Heart left ventricle (tissue), 16 donors: ENCODE measurements around the gene PARVG. TPM values are rescaled to one million over a fixed set of nuclear protein-coding genes. Genes with fewer than 3 reads are reported as not detected.
A peak's percentile ranks its signal among the peaks of the same experiment; 100 is the strongest.

ENCODE experiments used
- ATAC-seq, 4 donors: fragments of 200-7000 bp; cut with Tn5 transposase; one replicate each; pipeline ENCODE4 v1.9.1; 2020 to 2022; ENCODE audit warnings: moderate library complexity in 4 of 4, mild to moderate bottlenecking in 3 of 4, moderate number of reproducible peaks in 1 of 4
- DNase-seq, 5 donors: peaks; one replicate each; pipeline ENCODE4 v3.0.0-alpha.2; 2020
- H3K27ac ChIP-seq, 12 donors: fragments of 200-600 bp; sonication (generic) in 4 of 12; one replicate each; pipeline versions ENCODE4 v1.5.0 to v1.8.0; 2016 to 2022; ENCODE audit warnings: mild to moderate bottlenecking in 2 of 12
- H3K27me3 ChIP-seq, 9 donors: fragments of 200-600 bp; sonication (generic) in 2 of 9; one replicate each; pipeline versions ENCODE4 v1.5.1 to v1.8.0; 2016 to 2022; ENCODE audit warnings: mild to moderate bottlenecking in 3 of 9
- H3K36me3 ChIP-seq, 9 donors: fragments of 200-600 bp; sonication (generic) in 2 of 9; one replicate each; pipeline versions ENCODE4 v1.5.0 to v1.8.0; 2018 to 2022; ENCODE audit warnings: mild to moderate bottlenecking in 2 of 9
- H3K4me1 ChIP-seq, 12 donors: fragments of 200-600 bp; sonication (generic) in 4 of 12; one replicate each; pipeline versions ENCODE4 v1.5.0 to v1.8.0; 2016 to 2022; ENCODE audit warnings: mild to moderate bottlenecking in 3 of 12
- H3K4me3 ChIP-seq, 12 donors: fragments of 200-600 bp; sonication (generic) in 4 of 12; one replicate each; pipeline versions ENCODE4 v1.5.0 to v1.8.0; 2017 to 2022; ENCODE audit warnings: mild to moderate bottlenecking in 9 of 12, moderate library complexity in 4 of 12
- H3K9me3 ChIP-seq, 12 donors: fragments of 200-600 bp; sonication (generic) in 4 of 12; one replicate each; pipeline versions ENCODE4 v1.5.0 to v1.8.0; 2016 to 2022; ENCODE audit warnings: mild to moderate bottlenecking in 1 of 12
- POLR2A ChIP-seq, 2 donors: fragments of 450-650 bp; IDR thresholded peaks; one replicate each; pipeline ENCODE4 v1.6.1; 2017; ENCODE audit warnings: antibody characterized with exemption in 2 of 2, mild to moderate bottlenecking in 2 of 2, moderate library complexity in 2 of 2
- WGBS, 4 donors: extraction: QIAGEN DNeasy Blood & Tissue Kit in 2 of 4; methylation state at CpG; one replicate each; pipeline versions ENCODE4 v1.1.5 to v1.1.7; 2013 to 2018; 5-methylcytosine and 5-hydroxymethylcytosine counted together
- intact Hi-C, 10 donors: fragments of 100-400 bp; cut with DNase I; formaldehyde crosslinking; loops; one replicate each; pipeline versions ENCODE4 v1.11.1 to v1.14.2; 2022
- polyA plus RNA-seq, 2 donors: library from polyadenylated mRNA; stranded (reverse); fragments of 200-250 nt; gene quantifications; one replicate each; pipeline ENCODE4 v1.2.3, GENCODE V29; 2013
- total RNA-seq, 9 donors: library from RNA; depleted of rRNA in 2 of 9; stranded (reverse); fragments of >200 nt in 2 of 9; fragmentation: NEBNext Ultra II Directional in 3 of 9; extraction: Animal tissue kit (Norgen Biotek cat#: 25700) in 3 of 9; gene quantifications; one replicate each; pipeline versions ENCODE4 v1.1.0 to v1.2.4, GENCODE V29; 2016 to 2023
- TF ChIP-seq, protein P1 (sequence below), 12 donors: fragments of 200-600 bp; sonication (generic) in 4 of 12; IDR thresholded peaks; one replicate each; pipeline versions ENCODE4 v1.5.0 to v1.8.0; 2018 to 2022; ENCODE audit warnings: antibody characterized with exemption in 12 of 12, mild to moderate bottlenecking in 5 of 12
- donor health status: ischemic (EF 13 %, LVEDD 7.1; RV severe dilation, severe dysfunction).
- donor health status: healthy with polysubstance abuse.
- donor health status: DM: no; HTN: yes; CAD: no.
- donor health status: DM: no; HTN: no; CAD: no.
- donor health status: ischemic (EF 25% LVEDD 6.9; RV normal size, moderate dysfunction).
- donor health status: ischemic (EF 25% LVEDD 5.7; RV mildly dilated, moderate dysfunction).
- donor health status: healthy.
- donor health status: DM: yes; HTN: yes; CAD: no.
- donor health status: ischemic (EF 35%, LVEDD 5.7; RV mildly dilated, moderate dysfunction).
- donor health status: nonischemic (EF 11% LVEDD 7.7; RV severe dilation, severe dysfunction).
- donor health status: DM: yes; HTN: yes; CAD: no.
- donor health status: PGD.
- donor health status: ischemic (EF 29% LVEDD 5.4; RV normal size, mild dysfunction).
- donor health status: nonischemic (EF 23%, LVEDD 6.1; RV moderate dilation, normal function).

The PARVG gene
- total and polyA plus RNA-seq, 11 donors = 1.1 to 34.8 (median 2.2) TPM

GRCh38 chr22:44217346-44217745 lies 36.6 kb downstream of the PARVG start:
- intact Hi-C loops = no loop called here
- Histone ChIP-seq H3K27me3 (peaks cover 0 to 7% (median 0%) of the 10 kb centered on the region in 9 donors), H3K4me1 (peaks cover 0 to 6% (median under 1%) of the 10 kb centered on the region in 12 donors), H3K9me3 (peaks cover 0 to 23% (median 5%) of the 10 kb centered on the region in 12 donors), H3K4me3 (no peak overlapping the region), H3K27ac (no peak overlapping the region), H3K36me3 (no peaks in the 10 kb centered on the region)
- WGBS, 4 donors = 73 to 93% (median 84%) methylated on average over 7 of the region's 7 CpGs
- no peak for ATAC-seq
- DNase-seq = no peak
- TF ChIP-seq, protein P1, sequence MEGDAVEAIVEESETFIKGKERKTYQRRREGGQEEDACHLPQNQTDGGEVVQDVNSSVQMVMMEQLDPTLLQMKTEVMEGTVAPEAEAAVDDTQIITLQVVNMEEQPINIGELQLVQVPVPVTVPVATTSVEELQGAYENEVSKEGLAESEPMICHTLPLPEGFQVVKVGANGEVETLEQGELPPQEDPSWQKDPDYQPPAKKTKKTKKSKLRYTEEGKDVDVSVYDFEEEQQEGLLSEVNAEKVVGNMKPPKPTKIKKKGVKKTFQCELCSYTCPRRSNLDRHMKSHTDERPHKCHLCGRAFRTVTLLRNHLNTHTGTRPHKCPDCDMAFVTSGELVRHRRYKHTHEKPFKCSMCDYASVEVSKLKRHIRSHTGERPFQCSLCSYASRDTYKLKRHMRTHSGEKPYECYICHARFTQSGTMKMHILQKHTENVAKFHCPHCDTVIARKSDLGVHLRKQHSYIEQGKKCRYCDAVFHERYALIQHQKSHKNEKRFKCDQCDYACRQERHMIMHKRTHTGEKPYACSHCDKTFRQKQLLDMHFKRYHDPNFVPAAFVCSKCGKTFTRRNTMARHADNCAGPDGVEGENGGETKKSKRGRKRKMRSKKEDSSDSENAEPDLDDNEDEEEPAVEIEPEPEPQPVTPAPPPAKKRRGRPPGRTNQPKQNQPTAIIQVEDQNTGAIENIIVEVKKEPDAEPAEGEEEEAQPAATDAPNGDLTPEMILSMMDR (IDR thresholded peaks at IDR 0.05) = no peak
- TF ChIP-seq POLR2A (IDR thresholded peaks at IDR 0.05) = no peak

GRCh38 chr22:44218071-44218470 lies 37.3 kb downstream of the PARVG start:
- H3K36me3 ChIP-seq = no peaks in the 10 kb centered on the region
- H3K4me3 ChIP-seq = no peak overlapping the region
- WGBS, 4 donors = 78 to 91% (median 88%) methylated on average over 5 to 6 of the region's 6 CpGs
- no peaks in the 10 kb centered on the region for H3K4me1 ChIP-seq
- TF ChIP-seq, protein P1 (IDR thresholded peaks at IDR 0.05) = no peak
- TF ChIP-seq POLR2A (IDR thresholded peaks at IDR 0.05) = no peak
- intact Hi-C loops = no loop called here
- peaks cover 0 to 7% (median 0%) of the 10 kb centered on the region in 9 donors for H3K27me3 ChIP-seq
- no peak for ATAC-seq
- no peak for DNase-seq
- H3K27ac ChIP-seq = no peak overlapping the region
- peaks cover 0 to 23% (median 5%) of the 10 kb centered on the region in 12 donors for H3K9me3 ChIP-seq

DNA sequence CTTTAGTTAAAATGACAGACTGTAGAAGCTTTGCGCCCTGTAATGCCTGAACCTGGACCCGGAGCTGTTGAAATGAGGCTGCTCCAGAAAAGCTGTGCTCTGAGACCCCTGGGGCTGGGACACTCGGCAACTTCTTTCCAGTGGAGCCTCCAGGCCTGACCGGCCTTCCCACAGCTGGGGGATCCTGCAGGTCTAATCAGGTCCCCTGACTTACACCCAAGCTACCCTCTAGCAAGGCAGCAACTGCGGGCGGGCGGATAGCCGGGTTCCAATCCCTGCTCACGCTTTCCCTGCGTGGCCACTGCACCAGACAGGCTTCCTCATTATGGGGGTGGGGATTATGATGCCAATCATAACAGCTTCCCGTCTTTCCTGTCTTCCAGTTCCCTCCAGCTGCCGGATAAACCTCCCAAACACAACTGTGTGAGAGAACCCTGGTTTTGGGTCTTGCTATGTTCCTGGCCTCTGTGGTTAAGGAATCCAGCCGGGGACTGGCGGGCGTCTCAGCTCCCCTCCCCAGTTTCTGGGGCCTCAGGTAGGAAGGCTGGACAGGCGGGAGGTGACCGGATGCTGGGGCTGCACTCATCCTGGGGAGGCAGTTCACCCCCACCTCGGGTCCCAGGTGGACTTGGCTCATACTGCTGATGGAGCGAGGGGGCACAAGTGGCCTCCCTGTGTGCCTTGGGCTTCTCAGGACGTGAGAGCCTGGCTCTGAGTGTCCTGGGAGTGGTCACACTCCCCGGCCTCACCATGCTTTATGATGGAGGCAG lies 38.6 kb downstream of the PARVG start:
- intact Hi-C loops = no loop called here
- Histone ChIP-seq H3K4me3 (no peak overlapping the region), H3K4me1 (no peaks in the 10 kb centered on the region), H3K27ac (no peak overlapping the region), H3K27me3 (peaks cover 0 to 7% (median 0%) of the 10 kb centered on the region in 9 donors), H3K9me3 (peaks cover 0 to 23% (median 5%) of the 10 kb centered on the region in 12 donors), H3K36me3 (no peaks in the 10 kb centered on the region)
- DNase-seq (no peak), ATAC-seq (no peak)
- 75 to 82% (median 81%) methylated on average over 10 to 21 of the region's 21 CpGs for WGBS, 4 donors
- TF ChIP-seq POLR2A (IDR thresholded peaks at IDR 0.05) = no peak
- TF ChIP-seq, protein P1 (IDR thresholded peaks at IDR 0.05) = no peak

GRCh38 chr22:44220727-44221680 lies 40.3 kb downstream of the PARVG start:
- peaks cover 0 to 7% (median 0%) of the 10 kb centered on the region in 9 donors for H3K27me3 ChIP-seq
- ATAC-seq = no peak

More at GRCh38 chr22:44220727-44221680, 40.3 kb downstream of the PARVG start:
- TF ChIP-seq, protein P1 (IDR thresholded peaks at IDR 0.05) = no peak
- TF ChIP-seq POLR2A (IDR thresholded peaks at IDR 0.05) = no peak
- Histone ChIP-seq H3K4me3 (no peak overlapping the region), H3K4me1 (no peaks in the 10 kb centered on the region), H3K9me3 (peaks cover 0 to 7% (median 0%) of the 10 kb centered on the region in 12 donors), H3K36me3 (no peaks in the 10 kb centered on the region), H3K27ac (no peak overlapping the region)
- WGBS, 4 donors = 73 to 85% (median 78%) methylated on average over 20 to 23 of the region's 23 CpGs
- DNase-seq = peak in 1 of 5 donors; percentile 53
- intact Hi-C loops = no loop called here
